ENCODE measurements around the gene OXT. TPM values are rescaled to one million over a fixed set of nuclear protein-coding genes. Genes with fewer than 3 reads are reported as not detected.
A peak's percentile ranks its signal among the peaks of the same experiment; 100 is the strongest.

Gene OXT
- total RNA-seq, 1 donor from 2014 or later = not detected

GRCh38 chr20:3085571-3086072 is 14.2 kb downstream of the OXT start:
- Histone ChIP-seq H3K36me3 (no peaks in the 10 kb centered on the region), H3K27me3 (peaks cover 43% of the 10 kb centered on the region), H3K4me3 (no peak overlapping the region), H3K9me3 (no peaks in the 10 kb centered on the region), H3K27ac (no peak overlapping the region), H3K4me1 (peaks cover 11% of the 10 kb centered on the region)
- TF ChIP-seq CTCF (IDR thresholded peaks at IDR 0.05) = no peak
- ATAC-seq (no peak), DNase-seq (no peak)
- intact Hi-C loops (cut with DNase I) = no loop called here

GRCh38 chr20:3088031-3088430 is 16.6 kb downstream of the OXT start:
- TF ChIP-seq CTCF (IDR thresholded peaks at IDR 0.05) = no peak
- no peak for ATAC-seq

GRCh38 chr20:3090565-3090964 is 19.1 kb downstream of the OXT start:
- Histone ChIP-seq H3K36me3 (no peaks in the 10 kb centered on the region), H3K27ac (no peak overlapping the region), H3K9me3 (no peaks in the 10 kb centered on the region), H3K4me1 (peaks cover 4% of the 10 kb centered on the region), H3K4me3 (no peak overlapping the region), H3K27me3 (peaks cover 42% of the 10 kb centered on the region)
- DNase-seq = no peak
- TF ChIP-seq CTCF (IDR thresholded peaks at IDR 0.05) = no peak
- ATAC-seq = no peak
- intact Hi-C loops (cut with DNase I) = no loop called here

More at GRCh38 chr20:3088031-3088430, 16.6 kb downstream of the OXT start:
- Histone ChIP-seq H3K4me1 (peaks cover 6% of the 10 kb centered on the region), H3K27ac (no peak overlapping the region), H3K36me3 (no peaks in the 10 kb centered on the region), H3K4me3 (no peak overlapping the region), H3K9me3 (no peaks in the 10 kb centered on the region), H3K27me3 (peaks cover 38% of the 10 kb centered on the region)
- DNase-seq = no peak
- intact Hi-C loops (cut with DNase I) = no loop called here

- no peak for TF ChIP-seq CTCF (IDR thresholded peaks at IDR 0.05)
- ATAC-seq (peak; percentile 34), DNase-seq (no peak)
- peaks cover 4% of the 10 kb centered on the region for H3K4me1 ChIP-seq
- peaks cover 42% of the 10 kb centered on the region for H3K27me3 ChIP-seq
- H3K36me3 ChIP-seq = no peaks in the 10 kb centered on the region
- intact Hi-C loops (cut with DNase I) = no loop called here
- H3K27ac ChIP-seq = no peak overlapping the region
- peak overlapping the region; percentile 19 for H3K4me3 ChIP-seq
- no peaks in the 10 kb centered on the region for H3K9me3 ChIP-seq
Measured at GRCh38 chr20:3092611-3093379, 21.4 kb downstream of the OXT start.

GRCh38 chr20:3093861-3094361 is 22.5 kb downstream of the OXT start:
- Histone ChIP-seq H3K36me3 (no peaks in the 10 kb centered on the region), H3K4me1 (peaks cover 4% of the 10 kb centered on the region), H3K27ac (no peak overlapping the region), H3K9me3 (no peaks in the 10 kb centered on the region), H3K4me3 (no peak overlapping the region), H3K27me3 (peaks cover 42% of the 10 kb centered on the region)
- DNase-seq (no peak), ATAC-seq (no peak)
- TF ChIP-seq CTCF (IDR thresholded peaks at IDR 0.05) = no peak
- intact Hi-C loops (cut with DNase I) = no loop called here
